Measurements from ENCODE around the gene SLC22A8. TPM values are rescaled to one million over a fixed set of nuclear protein-coding genes. Genes with fewer than 3 reads are reported as not detected.
"Not testable (repeated sequence)": the region's sequence is repeated elsewhere in the genome, so short reads cannot be mapped to it uniquely, and the experiment has no call there.

The SLC22A8 gene
- total and polyA plus RNA-seq, 2 experiments from 2014 or later = not detected

DNA sequence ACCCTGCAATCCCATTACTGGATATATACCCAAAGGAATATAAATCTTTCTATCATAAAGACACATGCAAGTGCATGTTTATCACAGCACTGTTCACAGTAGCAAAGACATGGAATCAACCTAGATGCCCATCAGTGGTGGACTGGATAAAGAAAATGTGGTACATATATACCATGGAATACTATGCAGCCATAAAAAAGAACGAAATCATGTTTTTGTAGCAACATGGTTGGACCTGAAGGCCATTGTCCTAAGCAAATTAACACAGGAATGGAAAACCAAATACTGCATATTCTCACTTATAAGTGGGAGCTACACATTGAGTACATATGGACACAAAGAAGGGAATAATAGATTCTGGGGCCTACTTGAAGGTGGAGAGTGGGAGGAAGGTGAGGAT, 30.6 kb upstream of the SLC22A8 start:
- not testable (repeated sequence) for H4K20me1 ChIP-seq (replicated peaks; ENCODE audit: insufficient read depth); H3K36me3 ChIP-seq (ENCODE audit: insufficient read depth); H3K27ac Mint-ChIP-seq; H3K4me3 ChIP-seq; H3K79me2 ChIP-seq (replicated peaks; ENCODE audit: insufficient read depth); ATAC-seq; H3K9me2 ChIP-seq (ENCODE audit: insufficient read depth); H3K4me3 Mint-ChIP-seq; H3K27ac ChIP-seq (ENCODE audit: low read depth); H3K4me1 ChIP-seq (ENCODE audit: insufficient read depth); H3K27me3 Mint-ChIP-seq (ENCODE audit: insufficient read depth, low read depth, poor library complexity); H3K4me1 Mint-ChIP-seq; H3K36me3 Mint-ChIP-seq (ENCODE audit: low read depth); H2AFZ ChIP-seq; H3K27me3 ChIP-seq (ENCODE audit: insufficient read depth); H3K4me2 ChIP-seq; H3F3A ChIP-seq (replicated peaks; ENCODE audit: low read depth); DNase-seq (ENCODE audit: low spot score)
- peaks cover 54% of the 10 kb centered on the region for H3K9me3 Mint-ChIP-seq

DNA sequence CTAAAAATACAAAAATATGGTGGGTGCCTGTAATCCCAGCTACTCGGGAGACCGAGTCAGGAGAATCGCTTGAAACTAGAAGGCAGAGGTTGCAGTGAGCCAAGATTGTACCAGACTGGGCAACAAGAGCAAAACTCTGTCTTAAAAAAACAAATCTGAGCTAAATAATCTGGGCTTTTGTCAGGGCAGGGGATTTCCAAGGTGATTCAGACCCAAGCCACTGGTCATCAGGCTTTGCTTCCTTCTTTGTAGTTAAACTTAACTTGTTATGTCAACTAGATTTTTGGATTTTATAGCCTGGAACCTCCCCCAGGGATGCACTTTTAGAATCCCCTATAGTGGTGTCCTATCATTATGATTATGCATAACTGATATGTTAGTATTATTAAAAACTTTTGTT, 27.0 kb upstream of the SLC22A8 start:
- peaks cover 8% of the 10 kb centered on the region for H3K9me2 ChIP-seq (ENCODE audit: insufficient read depth)
- H4K20me1 ChIP-seq (replicated peaks; ENCODE audit: insufficient read depth) = no peaks in the 10 kb centered on the region
- no peak overlapping the region for H3K4me2 ChIP-seq
- no peak overlapping the region for H3K4me3 Mint-ChIP-seq
- TF ChIP-seq JUNB (IDR thresholded peaks at IDR 0.05; ENCODE audit: unreplicated experiment) (no peak), ZNF114 (CRISPR knock-in tag; IDR thresholded peaks at IDR 0.05) (no peak), EZH2phosphoT487 (IDR thresholded peaks at IDR 0.05; ENCODE audit: unreplicated experiment) (no peak)
- TF ChIP-seq, protein P1, sequence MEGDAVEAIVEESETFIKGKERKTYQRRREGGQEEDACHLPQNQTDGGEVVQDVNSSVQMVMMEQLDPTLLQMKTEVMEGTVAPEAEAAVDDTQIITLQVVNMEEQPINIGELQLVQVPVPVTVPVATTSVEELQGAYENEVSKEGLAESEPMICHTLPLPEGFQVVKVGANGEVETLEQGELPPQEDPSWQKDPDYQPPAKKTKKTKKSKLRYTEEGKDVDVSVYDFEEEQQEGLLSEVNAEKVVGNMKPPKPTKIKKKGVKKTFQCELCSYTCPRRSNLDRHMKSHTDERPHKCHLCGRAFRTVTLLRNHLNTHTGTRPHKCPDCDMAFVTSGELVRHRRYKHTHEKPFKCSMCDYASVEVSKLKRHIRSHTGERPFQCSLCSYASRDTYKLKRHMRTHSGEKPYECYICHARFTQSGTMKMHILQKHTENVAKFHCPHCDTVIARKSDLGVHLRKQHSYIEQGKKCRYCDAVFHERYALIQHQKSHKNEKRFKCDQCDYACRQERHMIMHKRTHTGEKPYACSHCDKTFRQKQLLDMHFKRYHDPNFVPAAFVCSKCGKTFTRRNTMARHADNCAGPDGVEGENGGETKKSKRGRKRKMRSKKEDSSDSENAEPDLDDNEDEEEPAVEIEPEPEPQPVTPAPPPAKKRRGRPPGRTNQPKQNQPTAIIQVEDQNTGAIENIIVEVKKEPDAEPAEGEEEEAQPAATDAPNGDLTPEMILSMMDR (conservative IDR thresholded peaks at IDR 0.05; ENCODE audit: low read depth in 2 of 2) = no peak
- TF ChIP-seq, protein P2, sequence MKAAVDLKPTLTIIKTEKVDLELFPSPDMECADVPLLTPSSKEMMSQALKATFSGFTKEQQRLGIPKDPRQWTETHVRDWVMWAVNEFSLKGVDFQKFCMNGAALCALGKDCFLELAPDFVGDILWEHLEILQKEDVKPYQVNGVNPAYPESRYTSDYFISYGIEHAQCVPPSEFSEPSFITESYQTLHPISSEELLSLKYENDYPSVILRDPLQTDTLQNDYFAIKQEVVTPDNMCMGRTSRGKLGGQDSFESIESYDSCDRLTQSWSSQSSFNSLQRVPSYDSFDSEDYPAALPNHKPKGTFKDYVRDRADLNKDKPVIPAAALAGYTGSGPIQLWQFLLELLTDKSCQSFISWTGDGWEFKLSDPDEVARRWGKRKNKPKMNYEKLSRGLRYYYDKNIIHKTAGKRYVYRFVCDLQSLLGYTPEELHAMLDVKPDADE (IDR thresholded peaks at IDR 0.05) = no peak
- H3K9me3 Mint-ChIP-seq = peaks cover 55% of the 10 kb centered on the region
- H3K27me3 Mint-ChIP-seq (ENCODE audit: insufficient read depth, low read depth, poor library complexity) = peaks cover 1% of the 10 kb centered on the region
- H3K36me3 Mint-ChIP-seq (ENCODE audit: low read depth) = no peaks in the 10 kb centered on the region; the same call in 2 of the 3 replicates
- no peaks in the 10 kb centered on the region for H3K79me2 ChIP-seq (replicated peaks; ENCODE audit: insufficient read depth)
- H3K27ac ChIP-seq (ENCODE audit: low read depth) = no peak overlapping the region
- H3K27ac Mint-ChIP-seq = no peak overlapping the region
- H3F3A ChIP-seq (replicated peaks; ENCODE audit: low read depth) = no peaks in the 10 kb centered on the region
- H3K4me1 Mint-ChIP-seq = no peaks in the 10 kb centered on the region
- H3K4me3 ChIP-seq = no peak overlapping the region
- no peak for ATAC-seq
- H3K36me3 ChIP-seq (ENCODE audit: insufficient read depth) = no peaks in the 10 kb centered on the region
- no peak overlapping the region for H2AFZ ChIP-seq
- DNase-seq (ENCODE audit: low spot score) = no peak
- no peaks in the 10 kb centered on the region for H3K4me1 ChIP-seq (ENCODE audit: insufficient read depth)
- no peaks in the 10 kb centered on the region for H3K27me3 ChIP-seq (ENCODE audit: insufficient read depth)

DNA sequence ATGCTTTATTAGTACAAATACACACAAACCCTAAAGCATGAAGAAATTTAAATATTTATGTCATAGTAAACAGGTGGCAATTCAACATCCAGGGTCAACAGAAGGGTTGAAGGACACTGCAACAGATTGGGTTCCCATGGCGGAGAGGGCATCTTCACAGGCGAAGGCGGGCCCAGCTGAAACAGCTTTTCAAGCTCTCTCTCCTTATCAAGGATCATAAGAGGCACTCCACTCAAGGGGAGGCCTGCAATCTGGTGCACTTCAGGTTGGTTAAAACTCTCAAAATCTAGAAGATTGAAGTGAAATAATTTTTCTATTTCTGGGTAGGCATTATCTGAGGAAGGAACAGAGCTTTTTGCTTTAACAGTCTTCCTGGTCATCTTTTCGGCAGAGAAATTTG, 16.8 kb upstream of the SLC22A8 start:
- no peak overlapping the region for H2AFZ ChIP-seq
- H3K9me3 Mint-ChIP-seq = peaks cover 9% of the 10 kb centered on the region
- H3K4me1 ChIP-seq (ENCODE audit: insufficient read depth) = no peaks in the 10 kb centered on the region; the same call in 1 of the 2 replicates
- no peaks in the 10 kb centered on the region for H4K20me1 ChIP-seq (replicated peaks; ENCODE audit: insufficient read depth)
- no peaks in the 10 kb centered on the region for H3K36me3 Mint-ChIP-seq (ENCODE audit: low read depth)
- no peak for DNase-seq (ENCODE audit: low spot score)
- H3K4me3 Mint-ChIP-seq = no peak overlapping the region
- peaks cover 3% of the 10 kb centered on the region; the same call in 2 of the 3 replicates for H3K4me1 Mint-ChIP-seq
- no peaks in the 10 kb centered on the region for H3K36me3 ChIP-seq (ENCODE audit: insufficient read depth)
- H3K4me2 ChIP-seq = no peak overlapping the region
- H3K9me2 ChIP-seq (ENCODE audit: insufficient read depth) = no peaks in the 10 kb centered on the region
- H3K79me2 ChIP-seq (replicated peaks; ENCODE audit: insufficient read depth) = no peaks in the 10 kb centered on the region
- no peak overlapping the region for H3K27ac ChIP-seq (ENCODE audit: low read depth)
- H3K4me3 ChIP-seq = no peak overlapping the region
- no peaks in the 10 kb centered on the region for H3K27me3 ChIP-seq (ENCODE audit: insufficient read depth)
- no peak for ATAC-seq
- no peak overlapping the region for H3K27ac Mint-ChIP-seq
- peaks cover 1% of the 10 kb centered on the region for H3K27me3 Mint-ChIP-seq (ENCODE audit: insufficient read depth, low read depth, poor library complexity)
- no peaks in the 10 kb centered on the region for H3F3A ChIP-seq (replicated peaks; ENCODE audit: low read depth)
- TF ChIP-seq NANOG (IDR thresholded peaks at IDR 0.05; ENCODE audit: borderline replicate concordance) (no peak), POLR2AphosphoS5 (IDR thresholded peaks at IDR 0.05; ENCODE audit: low read depth) (no peak), EZH2 (IDR thresholded peaks at IDR 0.05; ENCODE audit: low read depth, unreplicated experiment) (no peak), STAT1 (IDR thresholded peaks at IDR 0.05; ENCODE audit: unreplicated experiment) (no peak), JUNB (IDR thresholded peaks at IDR 0.05; ENCODE audit: unreplicated experiment) (no peak)
- TF ChIP-seq, protein P2 (IDR thresholded peaks at IDR 0.05) = no peak

Measured in GM23338 (cell line).